Measurements from ENCODE around the gene KIAA1614.
A peak's percentile ranks its signal among the peaks of the same experiment; 100 is the strongest.

Gene KIAA1614

GRCh38 chr1:180971273-180971997 is 58.7 kb downstream of the KIAA1614 start:
- peaks cover 25% of the 10 kb centered on the region for H3K36me3 ChIP-seq (ENCODE audit: control insufficient read depth, insufficient read depth, low read length)
- H3K4me1 ChIP-seq (ENCODE audit: control insufficient read depth, insufficient read depth, low read length): peaks cover 15% of the 10 kb centered on the region
- 96% methylated on average over 8 of the region's 8 CpGs for whole genome bisulfite sequencing, 2 experiments
- H3K27ac ChIP-seq (ENCODE audit: insufficient read depth, low read depth, low read length, poor library complexity, severe bottlenecking): no peak overlapping the region
- no peaks in the 10 kb centered on the region for H3K27me3 ChIP-seq (ENCODE audit: control insufficient read depth, insufficient read depth, low read length, poor library complexity, severe bottlenecking)
- H3K4me3 ChIP-seq (ENCODE audit: insufficient read depth, low read depth, low read length): no peak overlapping the region
- no peaks in the 10 kb centered on the region for H3K9me3 ChIP-seq (ENCODE audit: control insufficient read depth, low read length)

GRCh38 chr1:180973369-180973768 is 60.7 kb downstream of the KIAA1614 start:
- Histone ChIP-seq H3K27me3 (ENCODE audit: control insufficient read depth, insufficient read depth, low read length, poor library complexity, severe bottlenecking) (no peaks in the 10 kb centered on the region), H3K4me1 (ENCODE audit: control insufficient read depth, insufficient read depth, low read length) (peaks cover 9% of the 10 kb centered on the region), H3K27ac (ENCODE audit: insufficient read depth, low read depth, low read length, poor library complexity, severe bottlenecking) (no peak overlapping the region), H3K9me3 (ENCODE audit: control insufficient read depth, low read length) (no peaks in the 10 kb centered on the region), H3K36me3 (ENCODE audit: control insufficient read depth, insufficient read depth, low read length) (peaks cover 25% of the 10 kb centered on the region), H3K4me3 (ENCODE audit: insufficient read depth, low read depth, low read length) (no peak overlapping the region)
- WGBS, 2 experiments: 96% methylated on average over 4 of the region's 4 CpGs

DNA sequence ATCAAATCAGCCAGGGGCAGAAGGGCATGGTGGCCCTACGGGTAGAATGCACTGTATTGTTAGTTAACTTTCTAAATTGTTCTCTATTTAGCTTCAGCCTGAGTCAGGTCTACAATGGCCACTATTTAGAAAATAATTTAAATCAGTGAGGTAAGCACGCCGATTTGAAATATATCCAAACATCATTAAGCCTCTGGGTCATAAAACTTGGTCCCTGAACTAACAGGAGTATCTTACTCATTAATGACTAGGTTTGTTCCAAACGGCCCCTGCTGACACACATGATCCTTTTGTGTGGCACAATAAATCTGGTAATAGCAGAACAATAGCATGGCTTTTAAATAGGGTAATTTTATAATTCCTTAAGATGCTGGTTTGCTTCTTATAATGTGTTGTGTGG is 61.5 kb downstream of the KIAA1614 start:
- peaks cover 25% of the 10 kb centered on the region for H3K36me3 ChIP-seq (ENCODE audit: control insufficient read depth, insufficient read depth, low read length)
- no peaks in the 10 kb centered on the region for H3K9me3 ChIP-seq (ENCODE audit: control insufficient read depth, low read length)
- peaks cover 9% of the 10 kb centered on the region for H3K4me1 ChIP-seq (ENCODE audit: control insufficient read depth, insufficient read depth, low read length)
- no peaks in the 10 kb centered on the region for H3K27me3 ChIP-seq (ENCODE audit: control insufficient read depth, insufficient read depth, low read length, poor library complexity, severe bottlenecking)
- H3K4me3 ChIP-seq (ENCODE audit: insufficient read depth, low read depth, low read length): no peak overlapping the region
- no peak overlapping the region for H3K27ac ChIP-seq (ENCODE audit: insufficient read depth, low read depth, low read length, poor library complexity, severe bottlenecking)
- 65 to 70% methylated on average over 4 of the region's 4 CpGs for WGBS, 2 experiments

DNA sequence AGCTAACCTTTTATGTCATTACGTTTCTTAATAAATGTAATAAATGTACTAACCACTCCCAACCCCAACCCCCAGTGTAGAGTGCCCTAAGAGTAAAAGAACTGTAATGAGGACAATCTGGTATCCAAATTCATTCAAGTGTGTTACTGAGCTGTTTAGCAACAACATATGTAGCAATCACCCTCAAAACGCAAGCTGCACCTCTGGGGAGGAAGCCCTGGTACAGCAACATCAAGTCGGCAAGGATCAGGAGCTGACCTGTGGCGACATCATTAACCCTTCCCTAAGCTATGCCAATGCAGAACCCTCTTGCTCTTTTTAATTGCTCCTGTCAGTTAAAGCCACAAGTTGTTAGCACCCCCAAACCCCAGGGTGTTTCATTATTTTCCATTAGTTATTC is 62.9 kb downstream of the KIAA1614 start:
- Histone ChIP-seq H3K27me3 (ENCODE audit: control insufficient read depth, insufficient read depth, low read length, poor library complexity, severe bottlenecking) (no peaks in the 10 kb centered on the region), H3K4me3 (ENCODE audit: insufficient read depth, low read depth, low read length) (no peak overlapping the region), H3K4me1 (ENCODE audit: control insufficient read depth, insufficient read depth, low read length) (peaks cover 9% of the 10 kb centered on the region), H3K27ac (ENCODE audit: insufficient read depth, low read depth, low read length, poor library complexity, severe bottlenecking) (no peak overlapping the region), H3K36me3 (ENCODE audit: control insufficient read depth, insufficient read depth, low read length) (peaks cover 18% of the 10 kb centered on the region), H3K9me3 (ENCODE audit: control insufficient read depth, low read length) (no peaks in the 10 kb centered on the region)
- WGBS, 2 experiments: 83 to 91% methylated on average over 3 to 4 of the region's 4 CpGs

DNA sequence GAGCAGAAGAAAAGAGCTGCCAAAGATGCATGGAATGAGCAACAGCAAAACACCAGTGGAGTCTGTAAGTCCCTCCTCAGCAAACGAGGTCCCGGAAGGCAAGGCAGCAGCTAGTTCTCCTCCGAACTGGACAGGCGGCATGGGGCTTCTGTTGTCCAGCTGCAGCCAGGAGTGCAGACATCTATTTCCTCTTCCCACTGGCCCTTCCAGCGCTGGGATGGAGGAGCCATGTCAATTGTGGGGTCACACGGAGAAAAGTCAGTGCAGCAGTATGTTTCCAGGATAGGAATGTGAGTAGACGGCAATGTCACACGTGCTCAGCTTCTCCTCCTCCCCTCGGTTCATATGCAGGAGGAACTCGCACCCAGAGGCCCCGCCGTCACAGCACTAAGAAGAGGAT is 63.5 kb downstream of the KIAA1614 start:
- H3K4me3 ChIP-seq (ENCODE audit: insufficient read depth, low read depth, low read length): no peak overlapping the region
- 95 to 96% methylated on average over 12 of the region's 12 CpGs for WGBS, 2 experiments
- peaks cover 9% of the 10 kb centered on the region for H3K4me1 ChIP-seq (ENCODE audit: control insufficient read depth, insufficient read depth, low read length)
- H3K27ac ChIP-seq (ENCODE audit: insufficient read depth, low read depth, low read length, poor library complexity, severe bottlenecking): no peak overlapping the region
- H3K36me3 ChIP-seq (ENCODE audit: control insufficient read depth, insufficient read depth, low read length): peaks cover 14% of the 10 kb centered on the region
- H3K9me3 ChIP-seq (ENCODE audit: control insufficient read depth, low read length): no peaks in the 10 kb centered on the region
- no peaks in the 10 kb centered on the region for H3K27me3 ChIP-seq (ENCODE audit: control insufficient read depth, insufficient read depth, low read length, poor library complexity, severe bottlenecking)

GRCh38 chr1:180976732-180977357 is 64.1 kb downstream of the KIAA1614 start:
- Histone ChIP-seq H3K36me3 (ENCODE audit: control insufficient read depth, insufficient read depth, low read length) (peaks cover 14% of the 10 kb centered on the region), H3K27me3 (ENCODE audit: control insufficient read depth, insufficient read depth, low read length, poor library complexity, severe bottlenecking) (no peaks in the 10 kb centered on the region), H3K27ac (ENCODE audit: insufficient read depth, low read depth, low read length, poor library complexity, severe bottlenecking) (no peak overlapping the region), H3K9me3 (ENCODE audit: control insufficient read depth, low read length) (no peaks in the 10 kb centered on the region), H3K4me3 (ENCODE audit: insufficient read depth, low read depth, low read length) (no peak overlapping the region), H3K4me1 (ENCODE audit: control insufficient read depth, insufficient read depth, low read length) (peaks cover 14% of the 10 kb centered on the region)
- 94 to 97% methylated on average over 6 of the region's 6 CpGs for WGBS, 2 experiments

GRCh38 chr1:180981596-180982387 is 69.1 kb downstream of the KIAA1614 start:
- H3K9me3 ChIP-seq (ENCODE audit: control insufficient read depth, low read length): no peaks in the 10 kb centered on the region
- no peaks in the 10 kb centered on the region for H3K27me3 ChIP-seq (ENCODE audit: control insufficient read depth, insufficient read depth, low read length, poor library complexity, severe bottlenecking)
- peaks cover 17% of the 10 kb centered on the region for H3K4me1 ChIP-seq (ENCODE audit: control insufficient read depth, insufficient read depth, low read length)
- peak overlapping the region; percentile 30 for H3K27ac ChIP-seq (ENCODE audit: insufficient read depth, low read depth, low read length, poor library complexity, severe bottlenecking)
- H3K36me3 ChIP-seq (ENCODE audit: control insufficient read depth, insufficient read depth, low read length): peaks cover 19% of the 10 kb centered on the region
- H3K4me3 ChIP-seq (ENCODE audit: insufficient read depth, low read depth, low read length): no peak overlapping the region
- WGBS, 2 experiments: 45 to 49% methylated on average over 10 of the region's 11 CpGs

GRCh38 chr1:180982422-180982821 is 69.7 kb downstream of the KIAA1614 start:
- 95 to 96% methylated on average over 1 of the region's 1 CpG for WGBS, 2 experiments
- Histone ChIP-seq H3K4me3 (ENCODE audit: insufficient read depth, low read depth, low read length) (no peak overlapping the region), H3K36me3 (ENCODE audit: control insufficient read depth, insufficient read depth, low read length) (peaks cover 26% of the 10 kb centered on the region), H3K27me3 (ENCODE audit: control insufficient read depth, insufficient read depth, low read length, poor library complexity, severe bottlenecking) (no peaks in the 10 kb centered on the region), H3K27ac (ENCODE audit: insufficient read depth, low read depth, low read length, poor library complexity, severe bottlenecking) (no peak overlapping the region), H3K9me3 (ENCODE audit: control insufficient read depth, low read length) (no peaks in the 10 kb centered on the region), H3K4me1 (ENCODE audit: control insufficient read depth, insufficient read depth, low read length) (peaks cover 14% of the 10 kb centered on the region)

- Histone ChIP-seq H3K9me3 (ENCODE audit: control insufficient read depth, low read length) (no peaks in the 10 kb centered on the region), H3K4me1 (ENCODE audit: control insufficient read depth, insufficient read depth, low read length) (no peaks in the 10 kb centered on the region), H3K36me3 (ENCODE audit: control insufficient read depth, insufficient read depth, low read length) (peaks cover 47% of the 10 kb centered on the region), H3K27me3 (ENCODE audit: control insufficient read depth, insufficient read depth, low read length, poor library complexity, severe bottlenecking) (no peaks in the 10 kb centered on the region), H3K4me3 (ENCODE audit: insufficient read depth, low read depth, low read length) (no peak overlapping the region), H3K27ac (ENCODE audit: insufficient read depth, low read depth, low read length, poor library complexity, severe bottlenecking) (no peak overlapping the region)
- 72 to 79% methylated on average over 8 of the region's 8 CpGs for WGBS, 2 experiments
Measured at GRCh38 chr1:180988253-180988752, 75.6 kb downstream of the KIAA1614 start.

DNA sequence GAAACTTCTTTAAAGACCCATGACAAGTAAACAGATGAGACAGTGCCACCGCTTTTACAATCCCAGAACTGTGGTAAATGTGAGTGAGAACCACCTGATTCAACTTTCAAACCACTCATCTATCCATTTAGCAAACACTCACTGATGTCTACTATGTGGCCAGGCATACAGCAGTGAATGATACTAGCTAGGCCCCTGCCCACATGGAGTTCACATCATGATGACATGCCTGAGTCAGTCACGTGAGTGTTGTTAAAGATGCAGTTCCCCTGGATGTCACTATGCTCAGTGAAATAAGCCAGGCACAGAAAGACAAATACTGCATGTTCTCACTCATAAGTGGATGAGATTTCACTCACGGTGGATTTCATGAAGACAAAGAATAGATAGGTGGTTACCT is 81.6 kb downstream of the KIAA1614 start:
- Histone ChIP-seq H3K27ac (ENCODE audit: insufficient read depth, low read depth, low read length, poor library complexity, severe bottlenecking) (no peak overlapping the region), H3K4me1 (ENCODE audit: control insufficient read depth, insufficient read depth, low read length) (no peaks in the 10 kb centered on the region), H3K36me3 (ENCODE audit: control insufficient read depth, insufficient read depth, low read length) (peaks cover 18% of the 10 kb centered on the region), H3K9me3 (ENCODE audit: control insufficient read depth, low read length) (no peaks in the 10 kb centered on the region), H3K27me3 (ENCODE audit: control insufficient read depth, insufficient read depth, low read length, poor library complexity, severe bottlenecking) (no peaks in the 10 kb centered on the region), H3K4me3 (ENCODE audit: insufficient read depth, low read depth, low read length) (no peak overlapping the region)
- 89 to 92% methylated on average over 3 of the region's 3 CpGs for WGBS, 2 experiments

All from ectodermal cell (in vitro differentiated cells).